SU-DHL-6 (cell line): Measurements from ENCODE around the gene LMAN2L.

ENCODE experiments used
- EZH2phosphoT487 ChIP-seq: fragments of 200-600 bp; sonication (generic), shearing (Covaris generic); conservative IDR thresholded peaks from 2 replicates; pipeline ENCODE4 v1.6.1; 2018; ENCODE audit warnings: mild to moderate bottlenecking, antibody characterized with exemption, low read length, moderate library complexity, mixed read lengths
- TF ChIP-seq, protein P1 (sequence below): fragments of 200-600 bp; sonication (generic); IDR thresholded peaks from one replicate; pipeline ENCODE4 v1.5.1; 2017; ENCODE audit warnings: antibody characterized with exemption, mild to moderate bottlenecking, low read length, moderate library complexity; ENCODE audit not compliant: insufficient read depth, poor library complexity, severe bottlenecking

DNA sequence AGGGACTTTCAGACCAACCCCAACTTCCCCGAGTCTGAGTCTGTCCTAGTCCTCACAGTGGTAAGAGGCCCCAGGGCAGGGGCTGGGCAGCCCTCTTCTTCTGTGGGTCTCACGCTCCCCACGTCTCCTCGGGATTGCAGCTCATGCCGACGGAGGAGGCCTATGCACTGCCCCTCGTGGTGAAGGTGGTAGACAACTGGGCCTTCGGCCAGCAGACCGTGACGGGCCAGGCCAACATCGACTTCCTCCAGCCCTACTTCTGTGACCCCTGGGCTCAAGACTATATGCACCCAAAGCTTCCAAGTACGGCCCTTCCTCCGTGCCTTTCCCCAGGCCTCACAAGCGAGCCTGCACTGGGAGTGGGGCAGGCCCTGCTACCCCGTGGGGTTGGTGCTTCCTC, 44.3 kb downstream of the LMAN2L start:
- TF ChIP-seq, protein P1, sequence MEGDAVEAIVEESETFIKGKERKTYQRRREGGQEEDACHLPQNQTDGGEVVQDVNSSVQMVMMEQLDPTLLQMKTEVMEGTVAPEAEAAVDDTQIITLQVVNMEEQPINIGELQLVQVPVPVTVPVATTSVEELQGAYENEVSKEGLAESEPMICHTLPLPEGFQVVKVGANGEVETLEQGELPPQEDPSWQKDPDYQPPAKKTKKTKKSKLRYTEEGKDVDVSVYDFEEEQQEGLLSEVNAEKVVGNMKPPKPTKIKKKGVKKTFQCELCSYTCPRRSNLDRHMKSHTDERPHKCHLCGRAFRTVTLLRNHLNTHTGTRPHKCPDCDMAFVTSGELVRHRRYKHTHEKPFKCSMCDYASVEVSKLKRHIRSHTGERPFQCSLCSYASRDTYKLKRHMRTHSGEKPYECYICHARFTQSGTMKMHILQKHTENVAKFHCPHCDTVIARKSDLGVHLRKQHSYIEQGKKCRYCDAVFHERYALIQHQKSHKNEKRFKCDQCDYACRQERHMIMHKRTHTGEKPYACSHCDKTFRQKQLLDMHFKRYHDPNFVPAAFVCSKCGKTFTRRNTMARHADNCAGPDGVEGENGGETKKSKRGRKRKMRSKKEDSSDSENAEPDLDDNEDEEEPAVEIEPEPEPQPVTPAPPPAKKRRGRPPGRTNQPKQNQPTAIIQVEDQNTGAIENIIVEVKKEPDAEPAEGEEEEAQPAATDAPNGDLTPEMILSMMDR, result no peak
- TF ChIP-seq EZH2phosphoT487, result no peak
